ENCODE measurements around the gene RBL2. TPM values are rescaled to one million over a fixed set of nuclear protein-coding genes. Genes with fewer than 3 reads are reported as not detected.

Gene RBL2
- total and polyA plus RNA-seq, 9 of the 15 experiments (the other 6 are each of a cell fraction or from before 2014, with no cell fraction given), result 7.8 to 76.3 (median 28.5) TPM

DNA sequence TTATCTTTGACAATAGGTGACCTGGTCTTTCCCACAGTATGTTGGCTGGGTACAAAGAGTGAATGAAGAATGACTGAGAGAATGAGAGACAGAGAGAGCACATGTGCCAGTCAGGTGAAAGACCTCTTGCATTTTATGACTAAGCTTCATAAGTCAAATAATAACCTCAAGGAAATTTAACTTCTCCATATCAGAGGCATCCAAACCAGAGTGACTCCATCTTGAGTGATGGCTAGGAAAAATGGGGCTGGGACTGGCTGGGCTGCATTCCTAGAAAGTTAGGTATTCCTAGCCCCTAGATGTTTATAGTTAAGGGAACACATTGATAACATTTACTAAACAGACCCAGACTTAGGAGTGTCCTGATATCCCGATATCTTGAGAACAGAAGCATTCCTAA lies 3.9 kb upstream of the RBL2 start (continued):
- TF ChIP-seq, protein P1, sequence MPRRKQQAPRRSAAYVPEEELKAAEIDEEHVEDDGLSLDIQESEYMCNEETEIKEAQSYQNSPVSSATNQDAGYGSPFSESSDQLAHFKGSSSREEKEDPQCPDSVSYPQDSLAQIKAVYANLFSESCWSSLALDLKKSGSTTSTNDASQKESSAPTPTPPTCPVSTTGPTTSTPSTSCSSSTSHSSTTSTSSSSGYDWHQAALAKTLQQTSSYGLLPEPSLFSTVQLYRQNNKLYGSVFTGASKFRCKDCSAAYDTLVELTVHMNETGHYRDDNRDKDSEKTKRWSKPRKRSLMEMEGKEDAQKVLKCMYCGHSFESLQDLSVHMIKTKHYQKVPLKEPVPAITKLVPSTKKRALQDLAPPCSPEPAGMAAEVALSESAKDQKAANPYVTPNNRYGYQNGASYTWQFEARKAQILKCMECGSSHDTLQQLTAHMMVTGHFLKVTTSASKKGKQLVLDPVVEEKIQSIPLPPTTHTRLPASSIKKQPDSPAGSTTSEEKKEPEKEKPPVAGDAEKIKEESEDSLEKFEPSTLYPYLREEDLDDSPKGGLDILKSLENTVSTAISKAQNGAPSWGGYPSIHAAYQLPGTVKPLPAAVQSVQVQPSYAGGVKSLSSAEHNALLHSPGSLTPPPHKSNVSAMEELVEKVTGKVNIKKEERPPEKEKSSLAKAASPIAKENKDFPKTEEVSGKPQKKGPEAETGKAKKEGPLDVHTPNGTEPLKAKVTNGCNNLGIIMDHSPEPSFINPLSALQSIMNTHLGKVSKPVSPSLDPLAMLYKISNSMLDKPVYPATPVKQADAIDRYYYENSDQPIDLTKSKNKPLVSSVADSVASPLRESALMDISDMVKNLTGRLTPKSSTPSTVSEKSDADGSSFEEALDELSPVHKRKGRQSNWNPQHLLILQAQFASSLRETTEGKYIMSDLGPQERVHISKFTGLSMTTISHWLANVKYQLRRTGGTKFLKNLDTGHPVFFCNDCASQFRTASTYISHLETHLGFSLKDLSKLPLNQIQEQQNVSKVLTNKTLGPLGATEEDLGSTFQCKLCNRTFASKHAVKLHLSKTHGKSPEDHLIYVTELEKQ (CRISPR knock-in tag; IDR thresholded peaks at IDR 0.05), result peak; percentile 72; the same call in 1 of the 2 replicates
- TF ChIP-seq, protein P2, sequence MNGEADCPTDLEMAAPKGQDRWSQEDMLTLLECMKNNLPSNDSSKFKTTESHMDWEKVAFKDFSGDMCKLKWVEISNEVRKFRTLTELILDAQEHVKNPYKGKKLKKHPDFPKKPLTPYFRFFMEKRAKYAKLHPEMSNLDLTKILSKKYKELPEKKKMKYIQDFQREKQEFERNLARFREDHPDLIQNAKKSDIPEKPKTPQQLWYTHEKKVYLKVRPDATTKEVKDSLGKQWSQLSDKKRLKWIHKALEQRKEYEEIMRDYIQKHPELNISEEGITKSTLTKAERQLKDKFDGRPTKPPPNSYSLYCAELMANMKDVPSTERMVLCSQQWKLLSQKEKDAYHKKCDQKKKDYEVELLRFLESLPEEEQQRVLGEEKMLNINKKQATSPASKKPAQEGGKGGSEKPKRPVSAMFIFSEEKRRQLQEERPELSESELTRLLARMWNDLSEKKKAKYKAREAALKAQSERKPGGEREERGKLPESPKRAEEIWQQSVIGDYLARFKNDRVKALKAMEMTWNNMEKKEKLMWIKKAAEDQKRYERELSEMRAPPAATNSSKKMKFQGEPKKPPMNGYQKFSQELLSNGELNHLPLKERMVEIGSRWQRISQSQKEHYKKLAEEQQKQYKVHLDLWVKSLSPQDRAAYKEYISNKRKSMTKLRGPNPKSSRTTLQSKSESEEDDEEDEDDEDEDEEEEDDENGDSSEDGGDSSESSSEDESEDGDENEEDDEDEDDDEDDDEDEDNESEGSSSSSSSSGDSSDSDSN (IDR thresholded peaks at IDR 0.05; ENCODE audit: borderline replicate concordance in 1 of 2, low read depth in 2 of 2, low read length in 2 of 2), result no peak
- TF ChIP-seq, protein P3, sequence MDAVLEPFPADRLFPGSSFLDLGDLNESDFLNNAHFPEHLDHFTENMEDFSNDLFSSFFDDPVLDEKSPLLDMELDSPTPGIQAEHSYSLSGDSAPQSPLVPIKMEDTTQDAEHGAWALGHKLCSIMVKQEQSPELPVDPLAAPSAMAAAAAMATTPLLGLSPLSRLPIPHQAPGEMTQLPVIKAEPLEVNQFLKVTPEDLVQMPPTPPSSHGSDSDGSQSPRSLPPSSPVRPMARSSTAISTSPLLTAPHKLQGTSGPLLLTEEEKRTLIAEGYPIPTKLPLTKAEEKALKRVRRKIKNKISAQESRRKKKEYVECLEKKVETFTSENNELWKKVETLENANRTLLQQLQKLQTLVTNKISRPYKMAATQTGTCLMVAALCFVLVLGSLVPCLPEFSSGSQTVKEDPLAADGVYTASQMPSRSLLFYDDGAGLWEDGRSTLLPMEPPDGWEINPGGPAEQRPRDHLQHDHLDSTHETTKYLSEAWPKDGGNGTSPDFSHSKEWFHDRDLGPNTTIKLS (IDR thresholded peaks at IDR 0.05; ENCODE audit: borderline replicate concordance, low read depth), result no peak
- TF ChIP-seq, protein P4, sequence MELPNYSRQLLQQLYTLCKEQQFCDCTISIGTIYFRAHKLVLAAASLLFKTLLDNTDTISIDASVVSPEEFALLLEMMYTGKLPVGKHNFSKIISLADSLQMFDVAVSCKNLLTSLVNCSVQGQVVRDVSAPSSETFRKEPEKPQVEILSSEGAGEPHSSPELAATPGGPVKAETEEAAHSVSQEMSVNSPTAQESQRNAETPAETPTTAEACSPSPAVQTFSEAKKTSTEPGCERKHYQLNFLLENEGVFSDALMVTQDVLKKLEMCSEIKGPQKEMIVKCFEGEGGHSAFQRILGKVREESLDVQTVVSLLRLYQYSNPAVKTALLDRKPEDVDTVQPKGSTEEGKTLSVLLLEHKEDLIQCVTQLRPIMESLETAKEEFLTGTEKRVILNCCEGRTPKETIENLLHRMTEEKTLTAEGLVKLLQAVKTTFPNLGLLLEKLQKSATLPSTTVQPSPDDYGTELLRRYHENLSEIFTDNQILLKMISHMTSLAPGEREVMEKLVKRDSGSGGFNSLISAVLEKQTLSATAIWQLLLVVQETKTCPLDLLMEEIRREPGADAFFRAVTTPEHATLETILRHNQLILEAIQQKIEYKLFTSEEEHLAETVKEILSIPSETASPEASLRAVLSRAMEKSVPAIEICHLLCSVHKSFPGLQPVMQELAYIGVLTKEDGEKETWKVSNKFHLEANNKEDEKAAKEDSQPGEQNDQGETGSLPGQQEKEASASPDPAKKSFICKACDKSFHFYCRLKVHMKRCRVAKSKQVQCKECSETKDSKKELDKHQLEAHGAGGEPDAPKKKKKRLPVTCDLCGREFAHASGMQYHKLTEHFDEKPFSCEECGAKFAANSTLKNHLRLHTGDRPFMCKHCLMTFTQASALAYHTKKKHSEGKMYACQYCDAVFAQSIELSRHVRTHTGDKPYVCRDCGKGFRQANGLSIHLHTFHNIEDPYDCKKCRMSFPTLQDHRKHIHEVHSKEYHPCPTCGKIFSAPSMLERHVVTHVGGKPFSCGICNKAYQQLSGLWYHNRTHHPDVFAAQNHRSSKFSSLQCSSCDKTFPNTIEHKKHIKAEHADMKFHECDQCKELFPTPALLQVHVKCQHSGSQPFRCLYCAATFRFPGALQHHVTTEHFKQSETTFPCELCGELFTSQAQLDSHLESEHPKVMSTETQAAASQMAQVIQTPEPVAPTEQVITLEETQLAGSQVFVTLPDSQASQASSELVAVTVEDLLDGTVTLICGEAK (IDR thresholded peaks at IDR 0.05), result no peak
- TF ChIP-seq, protein P4 (CRISPR knock-in tag; IDR thresholded peaks at IDR 0.05), result no peak
- TF ChIP-seq ETV1 (tag; conservative IDR thresholded peaks at IDR 0.05; ENCODE audit: low read depth) (no peak), ZNF217 (CRISPR knock-in tag; IDR thresholded peaks at IDR 0.05) (no peak), ELF2 (CRISPR knock-in tag; IDR thresholded peaks at IDR 0.05) (no peak)
